Endothelial cell of umbilical vein (primary cell): ENCODE results near the gene FLNB. TPM values are rescaled to one million over a fixed set of nuclear protein-coding genes. Genes with fewer than 3 reads are reported as not detected.

ENCODE experiments used
- BruUV-seq: library from RNA; stranded (reverse); fragments of 400-500 nt; replicated peaks from 2 replicates; lab custom pipeline; 2021; lab: Mats Ljungman, UMichigan
- CTCF ChIA-PET: fragments of 300-600, 350-600 bp; sonication (Branson Sonifier 250); formaldehyde crosslinking; loops from one replicate; lab custom pipeline; 2021; ENCODE audit warnings: antibody characterized with exemption, inconsistent platforms; lab: Charles Lee
- POLR2A ChIA-PET: fragments of 300-600, 350-600 bp; sonication (Branson Sonifier 250); formaldehyde crosslinking; loops from one replicate; lab custom pipeline; 2021; ENCODE audit warnings: antibody characterized with exemption, inconsistent platforms; lab: Charles Lee
- DNase-seq: peaks from one replicate; pipeline ENCODE4 v3.0.0-alpha.2; 2011; ENCODE audit warnings: low read depth, low spot score
- FAIRE-seq: peaks from 2 replicates; lab custom pipeline; 2011; peaks lifted over from hg19 to GRCh38; lab: Jason Lieb, UNC
- H2AFZ ChIP-seq: 2 replicates; pipeline ENCODE4 v1.6.0; 2012; ENCODE audit warnings: low read depth, low read length, control low read depth, inconsistent platforms
- H3K27ac ChIP-seq: 2 replicates; pipeline ENCODE4 v1.5.1; 2011; ENCODE audit warnings: low read depth, mild to moderate bottlenecking, control low read depth, low read length, moderate library complexity; ENCODE audit not compliant: insufficient read depth
- H3K27me3 ChIP-seq, 2 experiments: 2 replicates each; pipeline versions ENCODE4 v1.6.0 to v1.6.1; 2011; ENCODE audit warnings: low read length in 2 of 2, mixed read lengths in 1 of 2; ENCODE audit not compliant: control insufficient read depth in 2 of 2, insufficient read depth in 2 of 2
- H3K36me3 ChIP-seq, 2 experiments: 2 replicates in 1 of 2; 3 replicates in 1 of 2; pipeline ENCODE4 v1.5.1; 2011; ENCODE audit warnings: low read length in 2 of 2, mild to moderate bottlenecking in 1 of 2, moderate library complexity in 1 of 2; ENCODE audit not compliant: control insufficient read depth in 2 of 2, insufficient read depth in 2 of 2; ENCODE audit errors: extremely low read depth in 1 of 2
- H3K4me1 ChIP-seq: 3 replicates; pipeline ENCODE4 v1.5.1; 2011; ENCODE audit warnings: mild to moderate bottlenecking, low read length; ENCODE audit not compliant: control insufficient read depth, insufficient read depth; ENCODE audit errors: extremely low read depth
- H3K4me2 ChIP-seq: 2 replicates; pipeline ENCODE4 v1.6.1; 2011; ENCODE audit warnings: low read length, control low read depth, mixed read lengths; ENCODE audit not compliant: insufficient read depth
- H3K4me3 ChIP-seq, 3 experiments: fragments of 200-600 bp in 1 of 3; sonication (generic), shearing (Covaris generic) in 1 of 3; replicated peaks in 1 of 3; 2 replicates each; pipeline ENCODE4 v1.5.1; 2011 to 2016; ENCODE audit warnings: control low read depth in 3 of 3, low read length in 3 of 3, mild to moderate bottlenecking in 2 of 3, inconsistent platforms in 1 of 3, low read depth in 1 of 3, moderate library complexity in 1 of 3; ENCODE audit not compliant: insufficient read depth in 1 of 3
- H3K79me2 ChIP-seq: 2 replicates; pipeline ENCODE4 v1.6.0; 2012; ENCODE audit warnings: low read length, inconsistent platforms; ENCODE audit not compliant: control insufficient read depth, insufficient read depth
- H3K9ac ChIP-seq: replicated peaks from 2 replicates; pipeline ENCODE3; 2011; ENCODE audit warnings: low read length, control low read depth; ENCODE audit not compliant: insufficient read depth; ENCODE audit errors: extremely low read depth
- H3K9me1 ChIP-seq: replicated peaks from 3 replicates; pipeline ENCODE4 v1.6.0; 2011; ENCODE audit warnings: mild to moderate bottlenecking, low read length; ENCODE audit not compliant: control insufficient read depth, insufficient read depth; ENCODE audit errors: extremely low read depth
- H3K9me3 ChIP-seq: replicated peaks from 2 replicates; pipeline ENCODE4 v1.5.1; 2012; ENCODE audit warnings: low read length, inconsistent platforms; ENCODE audit not compliant: control insufficient read depth, insufficient read depth
- H4K20me1 ChIP-seq: replicated peaks from 2 replicates; pipeline ENCODE3; 2011; ENCODE audit warnings: mild to moderate bottlenecking, low read length; ENCODE audit not compliant: control insufficient read depth, insufficient read depth; ENCODE audit errors: extremely low read depth
- CTCF ChIP-seq, 2 donors: IDR thresholded peaks; 1 replicate in 1 of 2; 2 replicates in 1 of 2; pipeline ENCODE4 v1.5.1; 2011; ENCODE audit warnings: low read length in 2 of 2, mild to moderate bottlenecking in 2 of 2, moderate library complexity in 2 of 2, control low read depth in 1 of 2, inconsistent platforms in 1 of 2, low read depth in 1 of 2; ENCODE audit not compliant: insufficient read depth in 1 of 2; ENCODE audit errors: extremely low read depth in 1 of 2
- EZH2 ChIP-seq: IDR thresholded peaks from 2 replicates; pipeline ENCODE4 v1.6.1; 2012; ENCODE audit warnings: borderline replicate concordance, low read depth, mild to moderate bottlenecking, moderate library complexity, low read length, inconsistent platforms; ENCODE audit not compliant: severe bottlenecking
- FOS ChIP-seq: IDR thresholded peaks from 2 replicates; pipeline ENCODE4 v1.6.1; 2011; ENCODE audit warnings: mild to moderate bottlenecking, low read length, moderate library complexity, borderline replicate concordance; ENCODE audit not compliant: insufficient read depth
- GATA2 ChIP-seq: IDR thresholded peaks from 2 replicates; pipeline ENCODE4 v1.7.0; 2011; ENCODE audit warnings: low read depth, mild to moderate bottlenecking, moderate library complexity, mixed read lengths, low read length; ENCODE audit not compliant: insufficient read length, insufficient read depth
- JUN ChIP-seq: IDR thresholded peaks from 2 replicates; pipeline ENCODE4 v1.6.1; 2011; ENCODE audit warnings: borderline replicate concordance, low read depth; ENCODE audit not compliant: insufficient read length, insufficient read depth
- MYC ChIP-seq: IDR thresholded peaks from one replicate; pipeline ENCODE4 v1.6.1; 2011; ENCODE audit warnings: mild to moderate bottlenecking, low read depth, low read length
- POLR2AphosphoS5 ChIP-seq: IDR thresholded peaks from 2 replicates; pipeline ENCODE4 v1.6.1; 2012; ENCODE audit warnings: low read depth, mild to moderate bottlenecking, control low read depth, low read length, moderate library complexity; ENCODE audit not compliant: insufficient read depth
- dilution Hi-C: fragments of 300-500 bp; cut with MboI; formaldehyde crosslinking; loops from one replicate; pipeline ENCODE4 v1.15.0; 2019; ENCODE audit warnings: low sequenced_read_pairs; ENCODE audit not compliant: extremely low pct_ligation_motif_present
- intact Hi-C: fragments of 100-400 bp; cut with micrococcal nuclease; formaldehyde crosslinking; loops from one replicate; pipeline ENCODE4 v1.10.0; 2022
- polyA plus RNA-seq, 4 experiments: library from polyadenylated mRNA; depleted of rRNA in 3 of 4; stranded (reverse) in 3 of 4; unstranded in 1 of 4; fragments of >200 nt; gene quantifications; 2 replicates each; pipeline versions ENCODE4 v1.2.1 to v1.2.3, GENCODE V29; 2011 to 2012; ENCODE audit warnings: missing spikeins in 1 of 4
- total RNA-seq: library from RNA; stranded (reverse); gene quantifications from 2 replicates; pipeline ENCODE4 v1.2.3, GENCODE V29; 2021

FLNB gene
- total and polyA plus RNA-seq, 2 donors (not counting 3 experiments of a cell fraction or from before 2014, with no cell fraction given), result 479 to 670 TPM

- H3K9ac ChIP-seq, result no peak overlapping the region
- no peak overlapping the region for H3K27ac ChIP-seq
- intact Hi-C loops (no loop called here), dilution Hi-C loops (no loop called here)
- POLR2A ChIA-PET, result interaction anchor here (1.5 kb wide), 1 partner anchor 13 kb away, joined by 3 read pairs; no protein-coding TSS in a partner anchor
- no peak overlapping the region for H3K4me3 ChIP-seq
- no peaks in the 10 kb centered on the region for H4K20me1 ChIP-seq
- no peaks in the 10 kb centered on the region for H3K9me3 ChIP-seq
- CTCF ChIA-PET, result interaction anchor here (1.0 to 9.0 kb wide), 4 partner anchors 13 to 90 kb away, joined by 3 to 72 read pairs (median 4); no protein-coding TSS in a partner anchor
- DNase-seq (no peak), FAIRE-seq (peak; percentile 12)
- H3K36me3 ChIP-seq, result no peaks in the 10 kb centered on the region
- H3K4me1 ChIP-seq, result peaks cover 7% of the 10 kb centered on the region
- BruUV-seq, result no TSS peak
- H2AFZ ChIP-seq, result no peak overlapping the region
- H3K9me1 ChIP-seq, result no peaks in the 10 kb centered on the region
- H3K79me2 ChIP-seq, result no peaks in the 10 kb centered on the region
- H3K27me3 ChIP-seq, result no peaks in the 10 kb centered on the region
- TF ChIP-seq EZH2 (no peak), CTCF (IDR thresholded peaks at IDR 0.05; ENCODE audit: extremely low read depth in 1 of 2, insufficient read depth in 1 of 2, low read depth in 1 of 2, low read length in 2 of 2) (no peak), GATA2 (no peak), JUN (no peak), POLR2AphosphoS5 (no peak), MYC (no peak), FOS (no peak)
- no peak overlapping the region for H3K4me2 ChIP-seq
These were observed 201.7 kb downstream of the FLNB start for GRCh38 chr3:58209933-58210332.
